Effector memory CD8-positive, alpha-beta T cell (primary cell): ENCODE measurements around the gene SLC5A1.
A peak's percentile ranks its signal among the peaks of the same experiment; 100 is the strongest.

Source experiments
- ATAC-seq: fragments of 150-1000 bp; cut with Tn5 transposase; replicated peaks from 2 replicates; pipeline ENCODE4 v1.10.0; 2021; ENCODE audit warnings: mild to moderate bottlenecking, moderate library complexity
- DNase-seq, 3 experiments: peaks; one replicate each; pipeline ENCODE4 v3.0.0; 2021
- H3K27ac Mint-ChIP-seq, 2 donors: one replicate each; pipeline ENCODE4 v1.8.0; 2022; ENCODE audit warnings: mild to moderate bottlenecking in 2 of 2, mixed read lengths in 2 of 2, moderate library complexity in 2 of 2
- H3K27me3 Mint-ChIP-seq, 2 donors: one replicate each; pipeline ENCODE4 v1.8.0; 2022; ENCODE audit warnings: mixed read lengths in 2 of 2
- H3K36me3 Mint-ChIP-seq: one replicate; pipeline ENCODE4 v1.8.0; 2022; ENCODE audit warnings: mild to moderate bottlenecking, moderate library complexity, mixed read lengths; ENCODE audit not compliant: insufficient read depth
- H3K4me1 Mint-ChIP-seq, 2 donors: one replicate each; pipeline ENCODE4 v1.8.0; 2022; ENCODE audit warnings: low read depth in 2 of 2, mixed read lengths in 2 of 2
- H3K4me3 Mint-ChIP-seq, 2 donors: one replicate each; pipeline ENCODE4 v1.8.0; 2022; ENCODE audit warnings: mild to moderate bottlenecking in 2 of 2, mixed read lengths in 2 of 2, moderate library complexity in 2 of 2
- H3K9me3 Mint-ChIP-seq, 2 donors: one replicate each; pipeline ENCODE4 v1.8.0; 2022; ENCODE audit warnings: mixed read lengths in 2 of 2

The SLC5A1 gene

GRCh38 chr22:32031466-32031865 is 11.6 kb upstream of the SLC5A1 start:
- ATAC-seq: no peak
- Mint-ChIP-seq H3K9me3 (no peaks in the 10 kb centered on the region), H3K4me1 (no peaks in the 10 kb centered on the region), H3K36me3 (no peaks in the 10 kb centered on the region), H3K27me3 (peaks cover 22 to 35% of the 10 kb centered on the region in 2 donors), H3K4me3 (no peak overlapping the region), H3K27ac (no peak overlapping the region)
- no peak for DNase-seq

GRCh38 chr22:32034275-32034674 is 8.8 kb upstream of the SLC5A1 start:
- Mint-ChIP-seq H3K36me3 (no peaks in the 10 kb centered on the region), H3K4me3 (no peak overlapping the region), H3K4me1 (no peaks in the 10 kb centered on the region), H3K27me3 (peaks cover 41 to 50% of the 10 kb centered on the region in 2 donors), H3K27ac (no peak overlapping the region), H3K9me3 (no peaks in the 10 kb centered on the region)
- DNase-seq (no peak), ATAC-seq (no peak)

- H3K27me3 Mint-ChIP-seq: peaks cover 44 to 50% of the 10 kb centered on the region in 2 donors
- no peak for DNase-seq
- H3K36me3 Mint-ChIP-seq: no peaks in the 10 kb centered on the region
- no peak overlapping the region for H3K27ac Mint-ChIP-seq
- no peaks in the 10 kb centered on the region for H3K4me1 Mint-ChIP-seq
- no peaks in the 10 kb centered on the region for H3K9me3 Mint-ChIP-seq
- ATAC-seq: no peak
- no peak overlapping the region for H3K4me3 Mint-ChIP-seq
Measured at GRCh38 chr22:32037236-32037635, 5.8 kb upstream of the SLC5A1 start.

- H3K27me3 Mint-ChIP-seq: peaks cover 60 to 71% of the 10 kb centered on the region in 2 donors
- DNase-seq (no peak), ATAC-seq (no peak)
- no peaks in the 10 kb centered on the region for H3K36me3 Mint-ChIP-seq
- no peaks in the 10 kb centered on the region for H3K4me1 Mint-ChIP-seq
- H3K9me3 Mint-ChIP-seq: no peaks in the 10 kb centered on the region
- no peak overlapping the region for H3K27ac Mint-ChIP-seq
- no peak overlapping the region for H3K4me3 Mint-ChIP-seq
Measured at GRCh38 chr22:32040324-32040904, 2.6 kb upstream of the SLC5A1 start.

- Mint-ChIP-seq H3K4me1 (no peaks in the 10 kb centered on the region), H3K36me3 (no peaks in the 10 kb centered on the region), H3K9me3 (no peaks in the 10 kb centered on the region), H3K27me3 (peaks cover 69 to 81% of the 10 kb centered on the region in 2 donors), H3K27ac (no peak overlapping the region), H3K4me3 (no peak overlapping the region)
- ATAC-seq (no peak), DNase-seq (no peak)
Measured at GRCh38 chr22:32043391-32043790, 330 bp downstream of the SLC5A1 start.

GRCh38 chr22:32044477-32044876 is 1.4 kb downstream of the SLC5A1 start:
- no peak for ATAC-seq

GRCh38 chr22:32044913-32045312 is 1.9 kb downstream of the SLC5A1 start:
- DNase-seq: no peak
- H3K36me3 Mint-ChIP-seq: no peaks in the 10 kb centered on the region
- H3K27me3 Mint-ChIP-seq: peaks cover 67 to 75% of the 10 kb centered on the region in 2 donors
- no peaks in the 10 kb centered on the region for H3K4me1 Mint-ChIP-seq
- ATAC-seq: no peak
- H3K27ac Mint-ChIP-seq: no peak overlapping the region
- no peaks in the 10 kb centered on the region for H3K9me3 Mint-ChIP-seq
- H3K4me3 Mint-ChIP-seq: no peak overlapping the region

More at GRCh38 chr22:32044477-32044876, 1.4 kb downstream of the SLC5A1 start:
- H3K4me3 Mint-ChIP-seq: no peak overlapping the region
- peaks cover 70 to 76% of the 10 kb centered on the region in 2 donors for H3K27me3 Mint-ChIP-seq
- no peak overlapping the region for H3K27ac Mint-ChIP-seq
- H3K4me1 Mint-ChIP-seq: no peaks in the 10 kb centered on the region
- no peaks in the 10 kb centered on the region for H3K9me3 Mint-ChIP-seq
- H3K36me3 Mint-ChIP-seq: no peaks in the 10 kb centered on the region
- DNase-seq: no peak

GRCh38 chr22:32048069-32048468 is 5.0 kb downstream of the SLC5A1 start:
- peaks cover 55 to 59% of the 10 kb centered on the region in 2 donors for H3K27me3 Mint-ChIP-seq
- ATAC-seq (no peak), DNase-seq (no peak)
- H3K36me3 Mint-ChIP-seq: peaks cover 3% of the 10 kb centered on the region
- H3K4me1 Mint-ChIP-seq: peaks cover 7 to 8% of the 10 kb centered on the region in 2 donors
- no peak overlapping the region for H3K4me3 Mint-ChIP-seq
- H3K27ac Mint-ChIP-seq: no peak overlapping the region
- no peaks in the 10 kb centered on the region for H3K9me3 Mint-ChIP-seq

- H3K4me1 Mint-ChIP-seq: peaks cover 7 to 8% of the 10 kb centered on the region in 2 donors
- H3K27me3 Mint-ChIP-seq: peaks cover 27 to 37% of the 10 kb centered on the region in 2 donors
- DNase-seq (peak in 2 of 3 experiments; percentile 3 to 13), ATAC-seq (peak; percentile 78)
- H3K9me3 Mint-ChIP-seq: no peaks in the 10 kb centered on the region
- no peak overlapping the region for H3K4me3 Mint-ChIP-seq
- H3K27ac Mint-ChIP-seq: no peak overlapping the region
- H3K36me3 Mint-ChIP-seq: peaks cover 3% of the 10 kb centered on the region
Measured at GRCh38 chr22:32050678-32051515, 7.8 kb downstream of the SLC5A1 start.

- H3K9me3 Mint-ChIP-seq: no peaks in the 10 kb centered on the region
- peaks cover 3% of the 10 kb centered on the region for H3K36me3 Mint-ChIP-seq
- H3K27ac Mint-ChIP-seq: no peak overlapping the region
- DNase-seq (no peak), ATAC-seq (no peak)
- H3K4me1 Mint-ChIP-seq: peaks cover 7 to 8% of the 10 kb centered on the region in 2 donors
- H3K27me3 Mint-ChIP-seq: peaks cover 14 to 23% of the 10 kb centered on the region in 2 donors
- H3K4me3 Mint-ChIP-seq: no peak overlapping the region
Measured at GRCh38 chr22:32052244-32052643, 9.2 kb downstream of the SLC5A1 start.

GRCh38 chr22:32052936-32053791 is 10.1 kb downstream of the SLC5A1 start:
- H3K36me3 Mint-ChIP-seq: peaks cover 3% of the 10 kb centered on the region
- no peak overlapping the region for H3K4me3 Mint-ChIP-seq
- H3K4me1 Mint-ChIP-seq: peaks cover 7 to 8% of the 10 kb centered on the region in 2 donors
- no peak for ATAC-seq
- peaks cover 11 to 17% of the 10 kb centered on the region in 2 donors for H3K27me3 Mint-ChIP-seq
- DNase-seq: no peak
- H3K9me3 Mint-ChIP-seq: no peaks in the 10 kb centered on the region
- H3K27ac Mint-ChIP-seq: no peak overlapping the region

GRCh38 chr22:32055069-32055468 is 12.0 kb downstream of the SLC5A1 start:
- Mint-ChIP-seq H3K27me3 (peaks cover 14 to 21% of the 10 kb centered on the region in 2 donors), H3K4me3 (no peak overlapping the region), H3K27ac (no peak overlapping the region), H3K4me1 (peaks cover 7 to 8% of the 10 kb centered on the region in 2 donors), H3K9me3 (no peaks in the 10 kb centered on the region), H3K36me3 (peaks cover 3% of the 10 kb centered on the region)
- DNase-seq (no peak), ATAC-seq (no peak)

GRCh38 chr22:32058656-32059260 is 15.7 kb downstream of the SLC5A1 start:
- no peak for DNase-seq
- H3K4me3 Mint-ChIP-seq: no peak overlapping the region
- H3K4me1 Mint-ChIP-seq: no peaks in the 10 kb centered on the region
- H3K27ac Mint-ChIP-seq: no peak overlapping the region
- no peaks in the 10 kb centered on the region for H3K36me3 Mint-ChIP-seq
- H3K9me3 Mint-ChIP-seq: peaks cover 0 to 2% of the 10 kb centered on the region in 2 donors
- ATAC-seq: no peak
- peaks cover 28 to 48% of the 10 kb centered on the region in 2 donors for H3K27me3 Mint-ChIP-seq
